ENCODE measurements around the gene MS4A3.
"Not testable (repeated sequence)": the region's sequence is repeated elsewhere in the genome, so short reads cannot be mapped to it uniquely, and the experiment has no call there.

Gene MS4A3, protein sequence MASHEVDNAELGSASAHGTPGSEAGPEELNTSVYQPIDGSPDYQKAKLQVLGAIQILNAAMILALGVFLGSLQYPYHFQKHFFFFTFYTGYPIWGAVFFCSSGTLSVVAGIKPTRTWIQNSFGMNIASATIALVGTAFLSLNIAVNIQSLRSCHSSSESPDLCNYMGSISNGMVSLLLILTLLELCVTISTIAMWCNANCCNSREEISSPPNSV

DNA sequence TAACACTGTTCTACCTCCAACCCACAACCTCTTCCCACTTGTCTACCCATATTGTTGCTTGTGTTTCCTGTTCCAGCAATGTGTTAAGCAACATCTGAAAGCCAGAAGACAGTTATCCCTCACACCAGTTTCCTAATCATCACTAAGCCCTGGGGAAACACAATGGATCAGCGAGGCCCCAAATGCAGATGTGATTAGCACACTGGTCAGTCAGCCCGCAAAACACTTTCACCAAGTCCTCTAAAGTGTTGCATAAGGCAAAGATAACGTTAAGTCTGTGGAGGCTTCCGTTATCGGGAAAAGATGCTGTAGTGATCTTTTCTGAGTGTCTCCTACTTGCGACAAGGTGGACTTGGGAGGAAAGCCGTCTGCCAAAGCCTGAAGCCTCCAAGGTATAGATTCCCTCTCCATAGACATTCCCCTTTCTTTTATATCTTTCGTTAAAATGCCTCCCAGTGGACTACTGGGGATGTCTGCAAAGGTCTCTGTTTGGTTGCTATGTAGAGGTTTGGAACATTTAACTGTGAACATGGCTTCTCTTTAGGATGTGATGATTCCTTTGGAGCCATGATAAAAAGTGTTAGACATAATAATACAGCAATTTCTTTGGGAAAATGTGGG lies at the start of gene MS4A3:
Gene MS4A3, plus strand, starts transcription at position 317 of the 621 bp plus-strand sequence. CDS start 4,496 bp downstream, outside the sequence.
- no peak within 1 kb of the TSS for H3K27ac ChIP-seq
- no peak for TF ChIP-seq Cebpa-rat (IDR thresholded peaks at IDR 0.05)
- H4K20me1 ChIP-seq = no peaks in the 10 kb centered on the region
- no peak within 1 kb of the TSS for H3K9ac ChIP-seq
- H3K27me3 ChIP-seq = no peaks in the 10 kb centered on the region
- H3K9me3 ChIP-seq (replicated peaks in 1 of 11) = peaks cover 0 to 4% (median 0%) of the 10 kb centered on the region in 11 experiments; a peak in 1 of 22 replicates
- H3K4me1 ChIP-seq = peaks cover 0 to 5% (median 0%) of the 10 kb centered on the region in 10 experiments; a peak in 1 of 20 replicates
- H3K4me2 ChIP-seq = no peak within 1 kb of the TSS
- no peak within 1 kb of the TSS for H3K4me3 ChIP-seq
- no peaks in the 10 kb centered on the region for H3K36me3 ChIP-seq

DNA sequence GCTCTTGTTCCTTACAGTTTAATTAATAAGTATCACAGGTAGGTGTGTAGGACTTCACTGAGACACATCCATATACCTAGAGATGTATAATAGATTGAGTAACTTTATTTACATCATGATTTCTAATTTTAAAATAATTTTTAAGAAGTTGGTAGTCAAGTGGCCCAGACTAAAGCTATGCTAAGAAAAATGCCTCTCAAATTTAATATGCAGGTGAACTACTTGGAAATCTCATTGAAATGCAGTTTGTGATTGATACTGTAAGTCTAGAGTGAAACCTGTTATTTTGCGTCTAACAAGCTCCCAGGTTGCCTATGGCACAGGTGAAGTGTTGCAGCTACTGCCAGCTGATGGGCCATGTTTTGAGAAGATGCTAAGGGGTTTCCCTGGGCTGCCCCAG lies 39.6 kb upstream of the MS4A3 start, which contains the start of gene OOSP4B:
Gene OOSP4B, plus strand, starts transcription at position 301 of the 400 bp plus-strand sequence.
- TF ChIP-seq Cebpa-rat (IDR thresholded peaks at IDR 0.05) = no peak
- H3K9ac ChIP-seq = no peak within 1 kb of the TSS
- H3K9me3 ChIP-seq (replicated peaks in 1 of 11) = peaks cover 4 to 14% (median 11%) of the 10 kb centered on the region in 11 experiments; a peak in 16 of 22 replicates
- H3K4me3 ChIP-seq = no peak within 1 kb of the TSS
- H3K27me3 ChIP-seq = no peaks in the 10 kb centered on the region
- H3K4me2 ChIP-seq = no peak within 1 kb of the TSS
- no peaks in the 10 kb centered on the region for H4K20me1 ChIP-seq
- no peak within 1 kb of the TSS for H3K27ac ChIP-seq
- H3K36me3 ChIP-seq = no peaks in the 10 kb centered on the region
- H3K4me1 ChIP-seq = no peaks in the 10 kb centered on the region

DNA sequence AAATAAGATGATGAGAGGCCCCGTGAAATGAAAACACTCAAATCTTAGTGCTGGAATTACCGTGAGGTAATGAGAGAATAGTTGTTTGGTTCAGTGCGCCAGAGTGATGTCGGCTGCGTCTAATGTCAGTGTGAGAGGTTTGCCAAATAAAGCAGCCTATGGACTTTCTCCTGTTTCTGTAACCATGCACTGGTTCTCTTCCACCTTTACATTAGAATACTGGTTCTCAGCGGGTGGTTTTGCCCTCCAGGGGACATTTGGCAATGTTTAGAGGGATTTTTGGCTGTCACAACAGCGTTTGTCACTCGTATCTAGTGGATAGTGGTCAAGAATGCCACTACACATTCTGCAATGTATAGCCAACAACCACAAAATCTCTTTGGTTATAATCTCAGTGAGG lies 38.4 kb upstream of the MS4A3 start:
- Histone ChIP-seq H3K4me2 (no peak overlapping the region), H3K9me3 (replicated peaks in 1 of 11) (peaks cover 4 to 14% (median 8%) of the 10 kb centered on the region in 11 experiments; a peak in 15 of 22 replicates), H3K27ac (no peak overlapping the region), H3K4me1 (no peaks in the 10 kb centered on the region), H3K36me3 (no peaks in the 10 kb centered on the region), H3K4me3 (no peak overlapping the region), H4K20me1 (no peaks in the 10 kb centered on the region), H3K9ac (no peak overlapping the region), H3K27me3 (no peaks in the 10 kb centered on the region)
- TF ChIP-seq Cebpa-rat (IDR thresholded peaks at IDR 0.05) = no peak

DNA sequence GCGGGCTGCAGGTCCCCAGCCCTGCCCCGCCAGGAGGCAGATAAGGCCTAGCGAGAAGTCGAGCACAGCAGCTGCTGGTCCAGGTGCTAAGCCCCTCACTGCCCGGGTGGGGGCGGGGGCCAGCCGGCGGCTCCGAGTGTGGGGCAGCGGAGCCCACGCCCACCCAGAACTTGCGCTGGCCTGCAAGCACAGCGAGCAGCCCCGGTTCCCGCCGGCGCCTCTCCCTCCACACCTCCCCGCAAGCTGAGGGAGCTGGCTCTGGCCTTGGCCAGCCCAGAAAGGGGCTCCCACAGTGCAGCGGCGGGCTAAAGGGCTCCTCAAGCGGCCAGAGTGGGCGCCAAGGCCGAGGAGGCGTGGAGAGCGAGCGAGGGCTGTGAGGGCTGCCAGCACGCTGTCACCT lies 36.1 kb upstream of the MS4A3 start:
- H3K4me3 ChIP-seq, H3K36me3 ChIP-seq, H4K20me1 ChIP-seq, H3K27ac ChIP-seq, H3K4me1 ChIP-seq, H3K27me3 ChIP-seq, H3K4me2 ChIP-seq, H3K9ac ChIP-seq: not testable (repeated sequence)
- peaks cover 4 to 14% (median 8%) of the 10 kb centered on the region in 11 experiments; a peak in 15 of 22 replicates for H3K9me3 ChIP-seq (replicated peaks in 1 of 11)

DNA sequence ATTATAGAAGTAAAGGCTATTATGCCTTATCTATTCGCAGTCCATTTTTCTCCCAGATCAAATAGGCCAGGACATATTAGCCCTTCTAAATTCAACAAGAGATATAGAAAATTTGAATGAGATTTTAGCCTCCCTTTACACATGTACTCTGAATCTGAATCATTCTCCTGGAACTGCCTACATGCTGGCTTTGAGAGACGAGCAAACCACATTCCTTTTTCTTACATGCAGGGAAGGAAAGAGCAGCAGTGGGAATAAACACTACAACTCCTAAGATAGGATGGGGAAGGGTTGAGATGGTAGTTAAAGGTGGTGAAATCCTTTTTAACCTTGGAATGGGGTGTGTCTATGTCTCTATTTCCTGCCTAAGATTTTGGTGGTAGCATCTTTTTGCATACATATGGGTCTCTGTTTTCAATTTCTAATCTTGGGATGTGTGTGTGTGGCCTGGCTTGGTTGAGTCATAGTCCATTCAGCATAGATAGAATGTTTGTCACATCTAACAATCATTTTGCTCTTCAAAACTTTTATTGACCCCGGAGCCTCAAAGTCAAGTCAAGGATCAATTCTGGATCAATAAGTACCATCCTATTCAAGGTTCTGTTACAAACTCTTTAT lies 27.3 kb upstream of the MS4A3 start:
- H3K9ac ChIP-seq = no peak overlapping the region
- H3K4me2 ChIP-seq = no peak overlapping the region
- no peak for TF ChIP-seq Cebpa-rat (IDR thresholded peaks at IDR 0.05)
- H3K36me3 ChIP-seq = no peaks in the 10 kb centered on the region
- H3K4me3 ChIP-seq = no peak overlapping the region
- H3K4me1 ChIP-seq = no peaks in the 10 kb centered on the region
- no peak overlapping the region for H3K27ac ChIP-seq
- H3K9me3 ChIP-seq (replicated peaks in 1 of 11) = no peaks in the 10 kb centered on the region
- H4K20me1 ChIP-seq = no peaks in the 10 kb centered on the region
- no peaks in the 10 kb centered on the region for H3K27me3 ChIP-seq

DNA sequence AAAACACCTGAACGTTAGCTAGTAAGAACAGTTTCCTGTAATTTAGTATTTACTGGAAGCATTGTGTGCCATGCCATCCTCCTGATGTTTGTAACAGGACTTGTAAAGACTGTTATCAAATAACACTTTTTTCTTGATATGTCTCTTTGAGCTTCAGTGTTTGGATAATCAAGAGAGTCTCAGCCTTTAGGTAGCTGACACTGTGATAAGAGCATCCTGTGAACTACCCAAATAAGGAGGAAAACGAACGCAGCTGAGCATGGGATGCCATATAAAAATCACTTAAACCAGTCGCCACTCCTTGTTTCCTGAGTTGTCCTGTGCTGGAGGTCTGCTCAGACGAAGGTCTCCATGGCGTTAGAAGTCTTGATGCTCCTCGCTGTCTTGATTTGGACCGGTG lies 16.4 kb upstream of the MS4A3 start, which contains the start of gene OOSP2:
Gene OOSP2, plus strand, starts transcription at position 301 of the 400 bp plus-strand sequence. Its CDS starts 51 bp downstream, at position 352.
- H3K4me1 ChIP-seq = no peaks in the 10 kb centered on the region
- no peaks in the 10 kb centered on the region for H3K27me3 ChIP-seq
- TF ChIP-seq Cebpa-rat (IDR thresholded peaks at IDR 0.05) = no peak
- no peaks in the 10 kb centered on the region for H4K20me1 ChIP-seq
- no peaks in the 10 kb centered on the region for H3K9me3 ChIP-seq (replicated peaks in 1 of 11)
- no peak within 1 kb of the TSS for H3K27ac ChIP-seq
- no peaks in the 10 kb centered on the region for H3K36me3 ChIP-seq
- H3K9ac ChIP-seq = no peak within 1 kb of the TSS
- H3K4me3 ChIP-seq = no peak within 1 kb of the TSS
- no peak within 1 kb of the TSS for H3K4me2 ChIP-seq

DNA sequence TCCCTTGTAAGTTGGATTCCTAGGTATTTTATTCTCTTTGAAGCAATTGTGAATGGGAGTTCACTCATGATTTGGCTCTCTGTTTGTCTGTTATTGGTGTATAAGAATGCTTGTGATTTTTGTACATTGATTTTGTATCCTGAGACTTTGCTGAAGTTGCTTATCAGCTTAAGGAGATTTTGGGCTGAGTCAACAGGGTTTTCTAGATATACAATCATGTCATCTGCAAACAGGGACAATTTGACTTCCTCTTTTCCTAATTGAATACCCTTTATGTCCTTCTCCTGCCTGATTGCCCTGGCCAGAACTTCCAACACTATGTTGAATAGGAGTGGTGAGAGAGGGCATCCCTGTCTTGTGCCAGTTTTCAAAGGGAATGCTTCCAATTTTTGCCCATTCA lies 6.0 kb upstream of the MS4A3 start:
- H3K4me2 ChIP-seq; H3K4me3 ChIP-seq; H3K27ac ChIP-seq; H3K9ac ChIP-seq; H3K27me3 ChIP-seq; H4K20me1 ChIP-seq; H3K9me3 ChIP-seq (replicated peaks in 1 of 11); H3K36me3 ChIP-seq; H3K4me1 ChIP-seq: not testable (repeated sequence)

DNA sequence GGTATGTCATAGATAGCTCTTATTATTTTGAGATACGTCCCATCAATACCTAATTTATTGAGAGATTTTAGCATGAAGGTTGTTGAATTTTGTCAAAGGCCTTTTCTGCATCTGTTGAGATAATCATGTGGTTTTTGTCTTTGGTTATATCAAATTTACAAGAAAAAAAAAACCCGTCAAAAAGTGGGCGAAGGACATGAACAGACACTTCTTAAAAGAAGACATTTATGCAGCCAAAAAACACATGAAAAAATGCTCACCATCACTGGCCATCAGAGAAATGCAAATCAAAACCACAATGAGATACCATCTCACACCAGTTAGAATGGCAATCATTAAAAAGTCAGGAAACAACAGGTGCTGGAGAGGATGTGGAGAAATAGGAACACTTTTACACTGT lies 5.6 kb upstream of the MS4A3 start:
- H4K20me1 ChIP-seq; H3K9me3 ChIP-seq (replicated peaks in 1 of 11); H3K4me2 ChIP-seq; H3K27ac ChIP-seq; H3K9ac ChIP-seq; H3K36me3 ChIP-seq; H3K4me3 ChIP-seq; H3K4me1 ChIP-seq; H3K27me3 ChIP-seq: not testable (repeated sequence)

DNA sequence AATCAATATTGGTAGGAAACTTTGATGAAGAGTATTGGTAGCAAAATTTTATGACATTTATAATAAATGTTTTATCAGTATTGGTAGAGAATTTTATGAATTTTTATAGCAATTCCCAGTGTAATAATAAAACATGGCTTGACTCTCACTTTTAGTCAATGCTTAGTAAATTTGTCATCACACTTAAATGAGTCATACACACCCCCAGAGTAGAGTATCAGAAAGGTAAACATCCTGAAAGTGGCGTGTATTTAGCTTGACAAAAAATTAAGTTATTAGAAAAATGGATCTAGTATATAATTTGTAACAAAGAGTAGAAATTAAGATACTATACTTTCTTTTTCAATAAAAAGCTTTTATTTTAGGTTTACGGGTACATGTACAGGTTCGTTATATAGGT lies 2.6 kb downstream of the MS4A3 start:
- no peaks in the 10 kb centered on the region for H3K36me3 ChIP-seq
- H3K9me3 ChIP-seq (replicated peaks in 1 of 11) = peaks cover 0 to 4% (median 0%) of the 10 kb centered on the region in 11 experiments; a peak in 1 of 22 replicates
- no peaks in the 10 kb centered on the region for H3K27me3 ChIP-seq
- no peak overlapping the region for H3K4me3 ChIP-seq
- no peak overlapping the region for H3K27ac ChIP-seq
- H3K9ac ChIP-seq = no peak overlapping the region
- no peaks in the 10 kb centered on the region for H4K20me1 ChIP-seq
- no peak for TF ChIP-seq Cebpa-rat (IDR thresholded peaks at IDR 0.05)
- H3K4me2 ChIP-seq = no peak overlapping the region
- peaks cover 0 to 10% (median 4%) of the 10 kb centered on the region in 10 experiments; a peak in 7 of 20 replicates for H3K4me1 ChIP-seq

Data from BLaER1 treated with 17β-estradiol and CSF1 and Interleukin-3, amounts not matched to agents 10 nM and 100 nM (cell line).